Left forelimb (tissue), 1 donor: ENCODE data around the gene BMP7.
"Not testable (repeated sequence)": the region's sequence is repeated elsewhere in the genome, so short reads cannot be mapped to it uniquely, and the experiment has no call there.

Source experiments
- DNase-seq: peaks from one replicate; pipeline ENCODE4 v3.0.0-alpha.2; 2018; ENCODE audit warnings: low spot score

Gene BMP7

DNA sequence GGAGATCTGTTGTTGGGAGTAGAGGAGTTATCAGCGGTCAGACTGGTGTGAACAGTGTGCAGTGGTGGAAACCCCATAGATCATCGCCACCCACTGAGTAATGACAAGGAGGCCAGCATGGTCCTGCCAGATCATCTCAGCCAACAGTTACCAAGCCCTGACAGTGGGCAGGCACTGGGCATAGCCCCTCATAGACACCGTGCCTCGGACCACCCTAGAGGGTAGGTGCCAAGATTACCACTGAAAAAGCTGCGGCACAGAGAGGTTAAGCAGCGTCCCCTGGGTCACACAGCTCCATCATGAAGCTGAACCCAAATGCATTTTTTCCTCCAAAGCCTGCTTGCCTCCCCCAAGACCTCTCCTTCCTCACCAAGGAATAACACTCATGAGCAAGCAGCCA lies 21.5 kb upstream of the BMP7 start:
- no peak for DNase-seq

DNA sequence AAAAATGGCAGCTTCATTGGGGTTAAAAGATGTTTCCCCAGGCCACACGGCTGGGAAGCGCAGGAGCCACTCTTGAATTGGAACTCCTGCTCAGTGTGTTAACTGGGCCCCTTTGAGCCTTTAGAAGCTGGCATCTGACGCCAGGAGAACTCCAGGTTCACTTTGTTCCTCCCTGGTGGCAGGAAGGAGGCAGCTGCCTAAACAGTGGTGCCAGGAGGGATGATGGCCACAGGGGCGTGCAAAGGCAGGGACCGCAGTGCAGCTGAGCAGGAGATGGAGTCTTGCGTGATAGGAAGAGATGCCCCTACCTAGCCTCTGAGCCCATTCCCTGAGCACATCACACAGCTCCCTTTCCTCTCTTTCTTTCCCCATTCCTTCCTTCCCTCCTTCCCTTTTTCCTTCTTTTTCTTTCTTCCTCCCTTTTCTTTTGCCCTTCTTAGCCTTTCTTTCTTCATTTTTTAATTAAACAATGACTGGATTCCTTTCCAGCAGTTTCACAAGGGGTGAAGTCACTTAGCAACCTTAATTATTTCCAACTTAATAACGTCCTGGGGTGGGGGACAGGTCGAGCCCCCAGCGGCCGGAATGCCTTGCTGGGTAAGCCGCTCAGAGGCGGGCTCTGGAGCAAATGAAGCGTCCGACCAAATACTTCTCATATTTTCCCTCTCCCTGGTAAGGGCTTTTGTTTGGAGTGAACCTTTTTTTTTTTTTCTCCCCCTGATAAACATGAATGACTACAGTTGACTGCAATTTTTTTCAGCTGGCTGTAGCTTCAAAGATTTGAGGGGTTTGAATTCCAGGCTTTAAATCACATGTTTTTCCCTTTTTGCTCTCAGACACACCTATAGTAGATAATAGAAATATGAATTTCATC lies 20.8 kb upstream of the BMP7 start:
- no peak for DNase-seq

DNA sequence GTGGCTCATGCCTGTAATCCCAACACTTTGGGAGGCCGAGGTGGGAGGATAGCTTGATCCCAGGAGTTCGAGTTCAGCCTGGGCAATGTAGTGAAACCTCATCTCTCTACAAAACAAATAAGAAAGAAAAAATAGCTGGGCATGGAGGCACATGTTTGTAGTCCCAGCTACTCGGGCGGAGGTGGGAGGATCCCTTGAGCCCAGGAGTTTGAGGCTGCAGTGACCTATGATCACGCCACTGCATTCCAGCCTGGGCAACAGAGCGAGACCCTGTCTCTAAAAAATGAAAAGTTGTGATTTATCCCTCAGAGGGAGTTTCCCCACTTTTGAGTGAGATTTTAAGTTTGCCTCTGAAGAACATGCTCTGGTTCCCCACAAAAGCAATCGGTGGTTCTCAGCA lies 17.4 kb upstream of the BMP7 start:
- no peak for DNase-seq

DNA sequence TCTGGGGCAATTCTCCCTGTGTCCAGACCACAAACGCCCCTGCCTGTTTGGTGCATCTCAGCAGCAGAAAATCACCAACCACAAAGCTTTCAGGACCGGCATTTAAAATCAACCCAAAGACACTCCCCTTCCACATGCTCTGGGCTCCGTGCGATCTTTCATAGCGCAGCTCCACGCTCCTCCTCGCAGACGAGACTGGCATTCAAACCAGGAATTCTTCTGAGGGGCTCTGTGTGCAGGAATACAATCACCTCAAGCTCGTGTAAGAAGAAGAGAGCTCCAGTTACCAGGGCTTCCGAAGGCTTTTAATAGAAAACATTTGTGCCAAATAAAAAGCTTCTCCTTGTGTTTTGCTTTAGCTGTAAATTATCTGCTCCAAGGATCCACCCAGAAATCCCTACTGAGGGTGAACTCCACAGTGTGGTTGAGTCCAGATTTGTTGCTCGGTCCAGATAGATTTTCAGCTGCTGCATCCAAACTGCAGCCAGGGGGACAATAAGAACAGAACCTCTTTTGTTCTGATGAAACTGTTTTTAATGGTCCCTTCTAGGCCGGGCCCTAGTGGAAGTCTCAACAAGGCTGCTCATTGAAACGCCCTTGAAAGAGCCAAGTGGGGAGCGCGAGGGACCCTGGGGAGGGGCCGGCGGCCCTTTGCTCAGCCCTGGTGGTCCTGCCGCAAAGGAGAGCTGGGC lies 16.4 kb upstream of the BMP7 start:
- no peak for DNase-seq

DNA sequence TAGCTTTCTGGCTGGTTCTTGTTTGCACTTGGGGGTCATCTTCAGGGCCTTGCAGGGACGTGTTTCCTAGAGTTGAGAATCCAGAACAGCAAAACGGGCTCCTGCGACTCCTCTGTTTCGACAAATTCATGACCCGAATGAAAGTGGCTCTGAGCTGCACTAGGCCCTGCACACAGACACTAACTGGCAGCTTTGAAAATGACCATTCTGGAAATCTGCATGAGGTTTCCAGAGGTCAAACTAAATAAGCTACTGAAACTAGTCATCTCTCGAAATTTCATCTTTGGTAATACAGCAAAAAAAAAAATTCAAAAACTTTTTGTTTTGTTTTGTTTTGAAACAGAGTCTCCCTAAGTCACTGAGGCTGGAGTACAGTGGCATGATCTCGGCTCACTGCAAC lies 15.5 kb upstream of the BMP7 start:
- no peak for DNase-seq

DNA sequence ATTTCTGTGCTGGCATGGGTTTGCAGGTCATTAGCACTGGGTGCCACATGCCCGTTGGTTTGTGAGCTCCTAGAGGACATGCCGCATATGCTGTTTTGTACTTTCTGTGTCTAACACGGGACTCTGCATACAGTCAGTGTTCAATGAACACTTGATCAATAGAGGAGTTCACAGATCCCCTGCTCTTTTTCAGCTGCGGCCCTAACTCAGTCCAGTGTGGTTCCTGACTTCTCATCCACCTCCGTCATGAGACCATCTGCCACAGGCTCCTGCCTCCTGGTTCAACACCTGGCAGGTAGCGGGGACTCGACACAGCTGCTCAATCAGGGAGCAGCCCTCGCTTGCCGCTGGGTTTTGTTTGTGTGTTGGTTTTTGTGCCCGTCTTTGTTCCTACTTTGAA lies 13.8 kb upstream of the BMP7 start:
- no peak for DNase-seq

DNA sequence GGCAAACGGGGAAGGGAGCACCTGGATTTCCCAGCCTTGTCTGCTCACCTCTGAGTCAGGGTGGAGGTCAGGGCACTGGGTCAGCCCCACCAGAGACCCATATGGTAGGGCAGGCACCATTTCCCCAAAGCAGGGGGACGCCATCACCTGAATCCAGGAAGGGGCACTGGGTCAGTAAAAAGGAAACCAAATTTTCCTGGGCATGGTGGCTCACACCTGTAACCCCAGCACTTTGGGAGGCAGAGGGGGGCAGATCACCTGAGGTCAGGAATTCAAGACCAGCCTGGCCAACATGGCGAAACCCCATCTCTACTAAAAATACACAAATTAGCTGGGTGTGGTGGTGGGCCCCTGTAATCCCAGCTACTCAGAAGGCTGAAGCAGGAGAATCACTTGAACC lies 13.1 kb upstream of the BMP7 start:
- not testable (repeated sequence) for DNase-seq

DNA sequence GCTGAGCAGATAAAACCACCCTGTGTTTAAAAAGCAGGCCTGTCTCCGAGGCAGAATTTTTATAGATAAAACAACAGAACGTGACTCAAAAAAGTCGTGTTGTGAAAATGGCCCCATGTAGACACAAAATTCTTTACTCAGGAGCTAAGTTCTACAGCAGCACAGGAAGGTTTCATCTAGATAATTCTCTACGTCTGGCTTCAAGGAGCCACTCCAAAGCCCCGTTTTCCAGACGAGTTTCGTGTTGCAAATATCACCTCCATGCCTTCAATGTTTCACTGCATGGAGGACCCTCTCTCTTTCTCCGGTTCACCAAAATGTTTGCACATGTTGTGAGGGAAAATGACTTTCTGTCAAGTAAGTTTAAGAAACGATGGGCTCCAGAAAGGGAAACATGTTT lies 12.0 kb upstream of the BMP7 start:
- DNase-seq: no peak

DNA sequence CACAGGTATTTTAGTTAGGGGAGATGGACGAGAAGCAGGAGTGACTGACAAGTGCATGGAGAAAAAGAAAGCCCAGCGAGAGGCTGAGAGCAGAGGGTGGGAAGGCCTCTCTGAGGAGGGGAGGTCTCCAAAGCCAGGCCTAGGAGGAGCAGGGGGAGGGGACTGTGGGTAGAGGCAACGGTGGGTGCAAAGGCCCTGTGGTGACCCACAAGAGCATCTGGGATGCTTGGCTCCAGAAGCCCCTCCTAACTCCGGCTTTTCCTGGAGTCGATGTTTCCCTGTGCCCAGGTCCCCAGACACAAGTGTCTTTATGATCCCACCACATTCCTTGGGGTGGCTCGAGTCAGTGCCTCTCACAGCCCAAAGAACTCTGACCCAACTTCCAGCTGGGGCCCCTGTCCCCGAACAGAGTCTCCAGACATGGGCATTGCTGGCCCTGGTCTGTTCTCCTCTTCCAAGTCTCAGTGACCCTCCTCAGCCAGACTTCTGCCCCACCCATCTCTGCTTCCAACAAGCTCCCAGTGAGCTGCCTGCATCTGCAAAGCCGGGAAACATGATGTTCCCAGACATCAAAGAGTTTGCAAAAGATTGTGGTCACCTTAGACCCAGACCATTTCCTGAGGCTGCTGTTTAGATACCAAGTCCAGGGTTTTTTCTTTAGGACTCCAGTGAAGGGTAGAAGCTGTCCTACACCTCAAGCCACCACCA lies 11.1 kb upstream of the BMP7 start:
- no peak for DNase-seq

DNA sequence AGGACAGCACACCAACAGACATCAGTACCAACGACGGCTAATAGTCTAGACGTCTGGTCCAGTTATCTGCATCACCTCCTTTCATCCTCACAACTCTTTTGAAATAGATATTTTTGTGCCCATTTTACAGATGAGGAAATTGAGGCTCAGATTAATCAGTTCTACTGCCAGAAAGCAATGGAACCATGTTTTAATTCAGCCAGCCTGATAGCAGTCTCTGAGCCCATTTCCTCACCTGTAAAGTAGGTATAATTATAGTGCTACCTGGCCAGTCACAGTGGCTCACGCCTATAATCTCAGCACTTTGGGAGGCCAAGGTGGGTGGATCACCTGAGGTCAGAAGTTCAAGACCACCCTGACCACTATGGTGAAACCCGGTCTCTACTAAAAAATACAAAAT lies 9.8 kb upstream of the BMP7 start:
- DNase-seq: no peak

DNA sequence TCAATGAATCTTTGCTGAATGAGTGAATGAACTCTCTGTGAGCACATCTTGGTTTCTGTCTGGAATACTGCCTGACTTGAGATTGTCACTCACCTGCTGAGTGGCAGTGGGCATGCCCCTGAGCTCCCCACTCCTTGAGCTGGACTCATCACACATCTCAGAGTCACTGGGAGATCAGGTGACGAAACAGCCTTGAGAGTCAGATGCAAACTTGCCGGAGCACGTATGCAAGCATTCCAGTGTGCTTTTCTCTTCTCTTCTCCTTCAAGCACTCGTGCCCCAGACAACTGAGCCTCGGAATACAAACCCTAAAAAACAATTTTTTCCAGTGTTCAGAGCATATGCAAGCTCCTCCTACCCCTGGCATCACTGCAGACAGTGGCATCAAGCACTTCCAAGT lies 9.4 kb upstream of the BMP7 start:
- DNase-seq: no peak

DNA sequence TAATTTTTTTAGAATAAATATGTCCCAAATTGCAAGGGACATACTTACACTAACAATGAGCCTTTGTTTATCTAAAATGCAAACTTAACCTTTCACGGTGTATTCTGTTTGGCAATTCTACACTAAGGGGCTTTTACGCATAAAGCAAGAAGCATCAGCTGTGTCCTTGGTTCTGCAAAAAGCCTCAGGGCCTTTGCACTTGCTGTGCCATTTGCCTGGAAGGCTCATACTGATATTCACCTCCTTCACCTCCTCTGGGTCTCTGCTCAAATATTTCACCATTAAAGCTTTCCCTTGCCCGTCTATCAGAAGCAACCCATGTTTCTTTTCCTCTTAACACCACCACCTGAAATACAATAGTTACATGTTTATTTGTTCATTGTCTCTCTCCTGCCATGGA lies 8.9 kb upstream of the BMP7 start:
- no peak for DNase-seq

DNA sequence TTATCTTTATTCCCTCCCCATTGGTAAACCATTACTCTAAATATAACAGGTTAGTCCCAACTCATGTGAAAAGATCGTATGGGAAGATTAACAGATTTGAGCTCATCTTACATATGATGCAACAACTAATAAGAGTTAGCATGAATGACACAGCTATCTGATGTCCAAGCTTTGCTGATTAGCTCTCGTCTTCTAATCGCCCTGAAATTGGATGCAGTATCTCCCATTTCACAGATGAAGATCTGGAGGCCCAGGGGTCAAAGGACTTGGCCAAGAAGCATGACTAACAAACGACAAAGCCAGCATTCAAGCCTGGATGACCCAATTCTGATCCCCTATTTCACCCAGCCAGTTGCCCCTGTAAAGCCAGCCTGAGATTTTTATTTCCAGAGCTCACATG lies 8.4 kb upstream of the BMP7 start:
- no peak for DNase-seq

DNA sequence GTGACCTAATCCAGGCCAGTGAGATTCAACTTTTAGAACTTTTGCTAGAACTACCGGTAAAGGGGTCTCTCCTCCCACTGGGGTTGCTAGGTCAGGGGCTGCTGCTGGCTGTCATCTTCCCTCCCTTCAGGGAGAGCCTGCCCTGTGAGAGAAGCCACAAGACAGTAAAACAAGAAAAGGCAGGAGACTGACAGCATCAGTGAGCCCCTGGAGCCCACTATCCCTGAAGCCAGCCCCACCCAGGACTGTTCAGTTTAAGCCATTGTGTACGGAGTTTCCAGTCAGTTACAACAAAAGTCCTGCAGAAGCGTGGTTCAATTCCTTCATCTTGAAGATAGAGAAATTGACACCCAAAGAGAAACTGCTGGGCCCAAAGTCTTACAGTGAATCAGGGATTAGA lies 7.9 kb upstream of the BMP7 start:
- DNase-seq: no peak

DNA sequence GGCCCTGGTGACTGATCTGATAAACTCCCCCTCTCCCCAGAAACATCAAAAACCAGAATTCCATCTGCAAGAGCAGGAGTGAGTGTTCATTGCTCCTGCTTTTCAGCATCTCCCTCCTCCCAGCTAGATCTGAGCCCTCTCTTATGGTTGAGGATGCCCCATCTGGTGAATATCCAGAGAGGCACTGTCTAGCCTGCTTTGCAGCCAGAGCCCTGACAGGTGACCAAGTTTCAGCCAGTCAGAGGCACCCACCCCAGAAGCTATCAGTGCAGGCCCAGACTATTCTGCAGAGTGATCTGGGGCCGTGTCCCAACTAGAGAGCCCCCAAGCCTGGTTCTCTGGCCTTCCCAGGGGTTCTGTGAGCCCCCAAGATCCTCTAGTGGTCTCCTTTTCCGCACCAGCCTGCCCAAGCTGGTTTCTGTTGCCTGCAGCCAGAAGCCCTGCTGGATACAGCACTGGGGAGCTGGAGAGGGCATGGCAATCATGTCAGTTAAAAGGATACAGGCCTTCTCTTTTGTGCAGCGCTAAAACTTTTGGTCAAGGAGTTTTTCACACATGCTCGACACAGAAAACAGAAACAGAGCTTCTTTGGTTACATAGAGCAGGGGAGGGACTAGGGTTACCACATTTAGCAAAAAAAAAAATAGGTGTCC lies 6.6 kb upstream of the BMP7 start:
- no peak for DNase-seq

DNA sequence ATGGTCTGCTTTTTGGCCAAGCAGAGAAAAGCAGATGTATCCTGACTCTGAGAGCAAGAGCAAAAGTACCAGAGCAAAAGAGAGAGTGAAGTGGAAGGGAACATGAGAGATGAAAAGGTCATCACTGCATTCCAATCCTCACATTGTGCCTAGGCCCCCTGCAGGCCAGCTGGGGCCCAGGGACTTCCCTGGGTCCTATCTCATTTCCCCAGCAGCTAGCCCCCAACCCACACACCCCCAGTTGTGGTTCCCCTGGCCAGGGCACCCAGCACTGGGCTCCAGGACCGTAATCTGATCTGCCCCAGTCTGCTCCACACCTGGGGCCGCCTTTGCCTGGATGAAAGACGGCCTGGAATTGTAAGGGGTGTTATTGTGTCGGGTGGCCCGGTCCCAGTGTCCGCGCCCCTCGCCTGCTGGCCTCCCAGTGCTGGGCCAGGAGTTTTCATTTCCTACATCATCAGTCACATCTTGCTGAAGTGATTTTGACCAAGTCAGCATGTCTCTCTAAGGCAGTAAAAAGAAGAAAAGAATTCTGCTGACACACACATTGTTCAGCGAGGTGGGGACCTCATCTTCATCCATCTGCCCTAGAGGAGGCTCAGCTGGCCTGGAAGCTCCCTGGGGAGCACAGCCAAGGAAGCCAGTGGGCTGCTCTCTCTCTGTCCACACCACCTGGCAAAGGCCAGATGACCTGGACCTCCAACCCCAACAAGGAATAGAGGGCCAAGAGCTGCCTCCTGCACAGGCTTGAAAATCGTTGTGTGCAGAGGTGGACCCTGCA lies 4.0 kb upstream of the BMP7 start:
- no peak for DNase-seq

DNA sequence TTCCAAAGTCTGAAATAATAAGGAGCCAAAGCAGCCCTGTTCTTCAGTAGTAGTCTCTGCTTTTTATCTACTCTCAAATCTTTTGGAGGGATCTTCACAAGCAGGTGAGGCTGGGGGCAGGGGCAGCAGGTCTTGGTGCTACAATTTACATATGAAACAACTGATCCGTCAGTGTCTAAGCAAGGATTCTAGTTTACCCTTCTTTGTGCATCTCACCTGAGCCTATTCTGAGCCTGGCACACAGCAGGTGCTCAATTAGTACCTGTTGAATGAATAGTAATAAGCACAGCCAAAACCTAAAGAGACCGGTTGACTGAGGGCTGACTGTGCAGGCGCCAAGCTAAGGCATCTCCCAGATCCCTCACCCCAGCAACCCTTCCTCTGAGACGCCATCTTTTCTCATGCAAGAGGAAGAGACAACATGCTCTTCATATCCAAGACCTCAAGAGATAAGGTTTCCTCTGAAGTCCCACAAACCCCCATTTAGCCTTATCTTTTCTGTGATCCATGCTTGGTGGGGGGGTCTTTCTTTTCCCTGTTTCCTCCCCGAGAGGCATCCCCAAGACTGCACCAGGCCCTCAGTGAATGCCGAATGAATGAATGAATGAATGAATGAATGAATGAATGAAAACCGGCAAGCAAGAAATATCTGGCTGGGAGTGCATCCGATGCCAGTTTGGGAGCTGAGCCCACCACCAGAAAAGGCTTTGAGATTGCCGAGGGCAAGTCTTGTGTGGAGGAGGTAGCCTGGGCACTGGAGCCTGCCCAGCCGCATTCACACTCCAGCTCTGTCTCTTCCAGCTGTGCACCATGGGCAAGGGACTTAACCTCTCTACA lies 2.9 kb upstream of the BMP7 start:
- no peak for DNase-seq

DNA sequence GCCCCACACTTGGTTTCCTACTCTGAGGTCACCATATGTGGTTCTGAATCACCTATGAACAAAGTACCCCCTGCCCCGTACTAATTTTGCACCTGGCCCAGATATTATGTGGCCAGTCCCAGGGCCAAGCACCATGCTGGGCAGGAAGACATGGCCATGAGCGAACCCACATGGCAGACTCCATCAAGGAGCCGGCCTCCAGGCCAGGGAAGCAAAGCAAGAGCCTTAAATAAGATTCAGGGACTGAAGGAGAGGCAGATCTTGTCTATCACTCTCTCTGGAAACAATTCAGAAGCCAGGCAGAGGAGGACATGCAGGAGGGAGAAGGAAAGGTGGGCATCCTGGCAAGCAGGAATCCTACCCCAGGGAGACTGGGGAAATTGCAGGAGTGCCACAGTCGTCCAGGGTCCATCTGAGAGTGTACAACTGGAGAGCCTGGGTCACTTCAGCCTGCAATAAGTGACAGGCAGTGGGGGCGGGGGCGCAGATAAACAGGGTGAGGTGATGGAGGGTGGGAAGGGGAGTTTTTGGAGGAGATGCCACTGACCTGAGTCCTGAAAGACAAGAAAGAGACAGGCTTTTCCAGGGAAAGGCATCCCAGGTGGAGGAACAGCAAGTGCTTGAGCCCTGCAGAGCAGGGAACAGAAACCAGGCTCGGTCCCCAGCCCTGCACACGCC lies 2.1 kb upstream of the BMP7 start:
- no peak for DNase-seq

DNA sequence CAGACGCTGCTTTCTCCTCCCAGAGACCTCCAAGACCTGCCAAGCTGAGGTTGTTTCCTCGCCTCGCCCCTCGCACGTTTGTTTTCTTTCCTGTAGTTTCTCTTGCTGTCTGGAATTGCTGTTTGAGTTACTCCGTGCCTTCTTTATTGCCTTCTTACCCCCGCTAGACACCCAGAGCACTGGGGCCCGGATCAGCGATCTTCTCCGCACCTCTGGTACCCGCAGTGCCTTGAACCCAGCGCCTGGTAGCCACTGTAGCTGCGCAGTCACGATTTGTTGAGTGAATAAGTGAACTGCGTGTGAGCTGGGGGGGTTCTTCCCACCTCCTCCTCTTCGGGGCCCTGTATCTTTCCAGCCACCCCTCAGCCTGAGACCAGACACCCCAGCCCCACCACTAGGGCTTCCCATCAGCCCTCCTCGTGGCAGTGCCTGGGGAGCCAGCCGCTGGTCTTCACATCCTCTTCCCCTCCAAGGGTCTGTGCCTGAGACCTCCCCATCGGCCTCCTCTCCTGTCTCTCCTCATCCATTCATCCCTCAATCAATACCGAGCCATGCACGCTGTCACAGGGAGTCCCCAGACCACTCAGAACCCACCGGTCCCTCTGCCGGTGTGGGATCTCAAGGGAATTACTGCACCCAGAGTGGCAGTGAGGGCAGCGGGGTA lies 849 bp upstream of the BMP7 start:
- DNase-seq: no peak

DNA sequence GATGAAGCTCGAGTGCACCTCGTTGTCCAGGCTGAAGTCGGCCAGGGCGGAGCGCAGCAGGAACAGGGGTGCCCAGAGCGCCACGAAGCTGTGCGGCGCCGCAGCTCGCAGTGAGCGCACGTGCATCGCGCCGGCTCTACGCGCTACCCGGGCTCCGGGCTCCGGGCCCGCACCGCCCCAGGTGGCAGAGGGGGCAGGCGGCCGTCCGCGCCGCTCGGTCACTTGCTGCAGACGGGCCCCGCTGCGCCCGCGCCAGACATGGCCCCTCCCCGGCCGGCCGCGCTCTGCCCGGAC lies 497 bp downstream of the BMP7 start:
- no peak for DNase-seq
